T-cell (primary cell): ENCODE data around the gene DNM3. TPM values are rescaled to one million over a fixed set of nuclear protein-coding genes. Genes with fewer than 3 reads are reported as not detected.

Source experiments
- ATAC-seq, 4 experiments: fragments of 200-7000 bp in 3 of 4; fragments of 150-1000 bp in 1 of 4; cut with Tn5 transposase; replicated peaks in 1 of 4; 1 replicate in 3 of 4; 2 replicates in 1 of 4; pipeline ENCODE4 v1.10.0; 2021; ENCODE audit warnings: moderate library complexity in 3 of 4, mild to moderate bottlenecking in 2 of 4, moderate number of reproducible peaks in 1 of 4
- CTCF ChIA-PET, 2 donors: fragments of 300-600 bp; sonication (Branson Sonifier 250); formaldehyde crosslinking; loops; one replicate each; lab custom pipeline; 2022; ENCODE audit warnings: antibody characterized with exemption in 2 of 2; lab: Charles Lee
- POLR2A ChIA-PET, 2 donors: fragments of 300-600 bp; sonication (Branson Sonifier 250); formaldehyde crosslinking; loops; one replicate each; lab custom pipeline; 2022; ENCODE audit warnings: antibody characterized with exemption in 2 of 2; lab: Charles Lee
- DNase-seq, 35 experiments: peaks; one replicate each; pipeline versions ENCODE4 v3.0.0 to v3.0.0-alpha.2; 2013 to 2023
- H3K27ac ChIP-seq: one replicate; pipeline ENCODE4 v1.5.1; 2013; ENCODE audit warnings: low read length
- H3K27me3 ChIP-seq, 2 experiments: replicated peaks in 1 of 2; 1 replicate in 1 of 2; 2 replicates in 1 of 2; pipeline versions ENCODE4 v1.6.1 to v1.7.0; 2013; ENCODE audit warnings: low read length in 1 of 2, mixed read lengths in 1 of 2; ENCODE audit not compliant: control insufficient read depth in 2 of 2, insufficient read depth in 2 of 2; ENCODE audit errors: extremely low read depth in 1 of 2
- H3K36me3 ChIP-seq, 2 donors: 1 replicate in 1 of 2; 2 replicates in 1 of 2; pipeline versions ENCODE4 v1.6.1 to v1.7.0; 2013; ENCODE audit warnings: low read length in 1 of 2; ENCODE audit not compliant: control insufficient read depth in 2 of 2, insufficient read depth in 1 of 2; ENCODE audit errors: extremely low read depth in 1 of 2
- H3K4me1 ChIP-seq, 2 experiments: 1 replicate in 1 of 2; 2 replicates in 1 of 2; pipeline versions ENCODE4 v1.6.1 to v1.7.0; 2013; ENCODE audit warnings: low read length in 2 of 2, mixed read lengths in 1 of 2; ENCODE audit not compliant: insufficient read depth in 2 of 2, control insufficient read depth in 1 of 2; ENCODE audit errors: extremely low read depth in 1 of 2
- H3K4me3 ChIP-seq, 2 donors: 1 replicate in 1 of 2; 2 replicates in 1 of 2; pipeline versions ENCODE4 v1.5.1 to v1.7.0; 2013; ENCODE audit warnings: mild to moderate bottlenecking in 2 of 2, low read length in 1 of 2, moderate library complexity in 1 of 2; ENCODE audit not compliant: control insufficient read depth in 1 of 2; ENCODE audit errors: extremely low read depth in 1 of 2
- H3K9me3 ChIP-seq: 2 replicates; pipeline ENCODE4 v1.7.0; 2013
- H3K27ac Mint-ChIP-seq, 2 donors: one replicate each; pipeline ENCODE4 v1.8.0; 2020 to 2021; ENCODE audit warnings: mild to moderate bottlenecking in 2 of 2, mixed read lengths in 2 of 2
- H3K27me3 Mint-ChIP-seq, 2 donors: one replicate each; pipeline ENCODE4 v1.8.0; 2021 to 2022; ENCODE audit warnings: mixed read lengths in 2 of 2
- H3K36me3 Mint-ChIP-seq: one replicate; pipeline ENCODE4 v1.8.0; 2021; ENCODE audit warnings: mixed read lengths
- H3K4me1 Mint-ChIP-seq, 3 donors: one replicate each; pipeline ENCODE4 v1.8.0; 2020 to 2022; ENCODE audit warnings: mixed read lengths in 3 of 3, mild to moderate bottlenecking in 1 of 3
- H3K4me3 Mint-ChIP-seq, 3 donors: one replicate each; pipeline ENCODE4 v1.8.0; 2020 to 2022; ENCODE audit warnings: mild to moderate bottlenecking in 3 of 3, mixed read lengths in 3 of 3, moderate library complexity in 3 of 3
- H3K9me3 Mint-ChIP-seq, 3 donors: one replicate each; pipeline ENCODE4 v1.8.0; 2020 to 2022; ENCODE audit warnings: mixed read lengths in 3 of 3
- WGBS: methylation state at CpG from one replicate; pipeline ENCODE4 v1.1.5; 2013; ENCODE audit warnings: missing lambda C conversion rate; ENCODE audit not compliant: insufficient coverage; 5-methylcytosine and 5-hydroxymethylcytosine counted together
- total RNA-seq, 35 experiments: library from RNA in 6 of 35; stranded (reverse) in 6 of 35; fragments of 120-200 nt in 1 of 35; gene quantifications; one replicate each; pipeline versions ENCODE4 v1.2.1 to v1.2.4 and lab custom pipeline; 2013 to 2026

Gene DNM3
- total RNA-seq, 5 donors from 2014 or later (not counting 1 experiment from before 2014, with no cell fraction given): 2.0 to 2.8 (median 2.4) TPM

DNA sequence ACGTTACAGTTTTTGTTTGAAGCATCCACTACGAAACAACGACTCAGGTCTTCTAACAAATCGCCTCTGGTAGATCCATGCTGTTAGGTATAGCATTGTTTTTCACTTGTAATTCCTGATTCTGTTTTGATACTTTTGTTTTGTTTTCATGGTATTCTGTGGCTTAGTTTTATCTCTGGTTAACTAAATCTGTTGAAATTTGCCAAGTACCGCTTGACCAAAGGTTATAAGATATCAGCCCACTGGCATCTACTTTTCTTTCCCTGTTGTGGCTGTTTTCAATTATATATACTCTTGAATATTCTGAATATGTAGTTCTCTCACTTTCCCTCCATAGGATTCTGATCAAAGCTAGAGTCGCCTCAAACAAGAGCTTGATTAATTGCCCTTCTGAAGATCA, 304.4 kb downstream of the DNM3 start:
- no peaks in the 10 kb centered on the region for H3K36me3 Mint-ChIP-seq
- ChIA-PET CTCF (interaction anchor here in 1 of 2 donors (0.6 kb wide), 1 partner anchor 20 kb away, joined by 10 read pairs; no protein-coding TSS in a partner anchor), POLR2A (interaction anchor here in 1 of 2 donors (0.5 kb wide), 2 partner anchors 18 to 249 kb away, joined by 5 read pairs; no protein-coding TSS in a partner anchor)
- 86% methylated on average over 4 of the region's 6 CpGs for WGBS
- no peak overlapping the region for H3K27ac ChIP-seq
- no peaks in the 10 kb centered on the region for H3K9me3 ChIP-seq
- DNase-seq (no peak), ATAC-seq (no peak)
- no peaks in the 10 kb centered on the region for H3K36me3 ChIP-seq
- no peaks in the 10 kb centered on the region for H3K4me1 ChIP-seq
- H3K4me3 ChIP-seq: no peak overlapping the region
- no peaks in the 10 kb centered on the region for H3K27me3 Mint-ChIP-seq
- H3K9me3 Mint-ChIP-seq: no peaks in the 10 kb centered on the region
- H3K27me3 ChIP-seq: no peaks in the 10 kb centered on the region
- peaks cover 0 to 4% (median 0%) of the 10 kb centered on the region in 3 donors for H3K4me1 Mint-ChIP-seq
- no peak overlapping the region for H3K4me3 Mint-ChIP-seq
- H3K27ac Mint-ChIP-seq: no peak overlapping the region

DNA sequence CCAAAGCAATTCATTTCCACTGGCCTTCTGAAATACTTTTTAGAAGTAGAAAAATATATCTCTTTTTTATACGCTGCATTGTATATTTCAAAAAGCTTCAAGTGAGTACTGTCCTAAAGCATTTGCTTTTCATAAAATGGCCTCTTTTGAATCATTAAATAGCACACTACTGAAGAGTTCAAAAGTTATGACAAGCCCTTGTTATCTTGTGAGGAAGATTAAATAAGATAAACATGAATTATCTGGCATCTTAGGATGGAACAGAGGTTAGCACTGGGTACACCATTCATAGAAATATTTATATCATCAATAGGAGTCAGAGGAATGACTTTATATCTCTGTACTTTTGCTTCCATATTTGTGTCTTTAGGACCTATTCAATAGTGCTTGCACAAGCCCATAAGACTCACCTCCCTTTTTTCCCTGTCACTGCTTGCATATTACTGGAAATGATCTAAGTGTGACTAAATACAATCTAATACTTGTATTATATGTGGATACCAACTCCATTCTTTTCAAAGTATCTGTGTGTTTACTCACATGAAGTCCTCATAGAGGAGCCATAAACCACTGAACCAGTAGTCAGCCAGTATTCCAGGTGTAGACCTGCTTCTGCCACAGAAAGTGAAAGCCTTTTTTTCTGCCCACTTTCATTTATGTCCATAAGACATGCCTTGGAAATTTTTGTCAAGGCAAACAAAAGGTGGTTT, 305.0 kb downstream of the DNM3 start:
- Mint-ChIP-seq H3K27ac (no peak overlapping the region), H3K27me3 (no peaks in the 10 kb centered on the region), H3K4me1 (peaks cover 0 to 4% (median 0%) of the 10 kb centered on the region in 3 donors), H3K4me3 (no peak overlapping the region), H3K9me3 (no peaks in the 10 kb centered on the region), H3K36me3 (no peaks in the 10 kb centered on the region)
- no peak overlapping the region for H3K27ac ChIP-seq
- H3K36me3 ChIP-seq: no peaks in the 10 kb centered on the region
- H3K9me3 ChIP-seq: no peaks in the 10 kb centered on the region
- ATAC-seq (no peak), DNase-seq (no peak)
- ChIA-PET CTCF (no interaction called here), POLR2A (interaction anchor here in 1 of 2 donors (0.5 kb wide), 2 partner anchors 18 to 248 kb away, joined by 5 read pairs; no protein-coding TSS in a partner anchor)
- H3K27me3 ChIP-seq: no peaks in the 10 kb centered on the region
- no CpG with 5 or more reads among the region's 1 CpG for WGBS
- no peaks in the 10 kb centered on the region for H3K4me1 ChIP-seq
- H3K4me3 ChIP-seq: no peak overlapping the region

- Mint-ChIP-seq H3K4me1 (peaks cover 0 to 4% (median 0%) of the 10 kb centered on the region in 3 donors), H3K4me3 (no peak overlapping the region), H3K36me3 (no peaks in the 10 kb centered on the region), H3K9me3 (no peaks in the 10 kb centered on the region), H3K27ac (no peak overlapping the region), H3K27me3 (no peaks in the 10 kb centered on the region)
- Histone ChIP-seq H3K4me1 (no peaks in the 10 kb centered on the region), H3K4me3 (no peak overlapping the region), H3K36me3 (no peaks in the 10 kb centered on the region), H3K27ac (no peak overlapping the region), H3K9me3 (no peaks in the 10 kb centered on the region), H3K27me3 (no peaks in the 10 kb centered on the region)
- WGBS: no CpG with 5 or more reads among the region's 1 CpG
- no peak for ATAC-seq
- ChIA-PET POLR2A (no interaction called here), CTCF (no interaction called here)
- DNase-seq: no peak
Measured at GRCh38 chr1:172147541-172147940, 306.2 kb downstream of the DNM3 start.

DNA sequence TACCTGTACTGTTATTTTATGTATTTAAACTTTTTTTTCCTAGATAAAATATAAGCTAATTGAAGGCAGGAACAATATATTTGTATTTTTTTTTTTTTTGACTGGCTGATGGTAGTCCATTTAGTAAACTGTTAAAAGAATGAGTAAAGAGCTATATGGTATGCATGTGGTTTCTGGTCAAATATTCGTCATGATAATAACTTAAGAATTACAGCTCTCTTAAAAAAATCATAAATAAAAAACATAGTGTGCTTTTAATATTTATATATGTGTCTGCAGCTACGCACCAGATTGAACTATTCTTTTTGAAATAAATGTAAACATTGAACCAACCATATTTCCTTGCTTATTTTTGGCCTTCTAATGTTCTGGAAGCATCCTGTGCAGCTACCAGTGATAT, 306.9 kb downstream of the DNM3 start:
- no peak overlapping the region for H3K4me3 Mint-ChIP-seq
- H3K36me3 Mint-ChIP-seq: no peaks in the 10 kb centered on the region
- ChIA-PET CTCF (interaction anchor here in 1 of 2 donors (0.5 kb wide), 1 partner anchor 632 kb away, joined by 3 read pairs; no protein-coding TSS in a partner anchor), POLR2A (interaction anchor here in 1 of 2 donors (0.6 kb wide), 1 partner anchor 64 kb away, joined by 6 read pairs; no protein-coding TSS in a partner anchor)
- no peaks in the 10 kb centered on the region for H3K36me3 ChIP-seq
- H3K27ac ChIP-seq: no peak overlapping the region
- no CpG with 5 or more reads among the region's 2 CpGs for WGBS
- ATAC-seq (no peak), DNase-seq (no peak)
- H3K4me1 ChIP-seq: no peaks in the 10 kb centered on the region
- H3K27me3 Mint-ChIP-seq: no peaks in the 10 kb centered on the region
- H3K4me3 ChIP-seq: no peak overlapping the region
- H3K27ac Mint-ChIP-seq: no peak overlapping the region
- no peaks in the 10 kb centered on the region for H3K9me3 Mint-ChIP-seq
- H3K27me3 ChIP-seq: no peaks in the 10 kb centered on the region
- H3K9me3 ChIP-seq: no peaks in the 10 kb centered on the region
- H3K4me1 Mint-ChIP-seq: peaks cover 0 to 4% (median 0%) of the 10 kb centered on the region in 3 donors

DNA sequence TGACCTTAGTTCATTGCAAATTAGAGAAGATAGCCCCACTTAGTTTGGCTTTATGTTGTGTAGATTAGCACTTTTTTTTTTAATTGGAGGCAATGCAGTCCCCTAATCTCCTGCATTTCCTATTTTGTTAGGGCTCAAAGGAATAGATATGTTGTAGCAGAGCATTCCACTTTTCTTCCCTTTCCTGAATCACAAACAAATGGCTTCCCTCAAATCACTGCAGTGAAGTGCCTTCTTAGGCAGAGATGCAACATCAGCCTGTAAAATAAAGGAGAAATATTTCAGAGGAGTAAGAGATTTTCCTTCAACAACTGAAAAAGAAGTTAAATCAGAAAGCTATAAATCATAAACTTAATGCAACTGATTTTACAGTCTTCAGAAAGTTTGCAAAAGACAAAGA, 307.4 kb downstream of the DNM3 start:
- Histone ChIP-seq H3K27me3 (no peaks in the 10 kb centered on the region), H3K4me1 (no peaks in the 10 kb centered on the region), H3K9me3 (no peaks in the 10 kb centered on the region), H3K36me3 (no peaks in the 10 kb centered on the region), H3K27ac (no peak overlapping the region), H3K4me3 (no peak overlapping the region)
- H3K4me3 Mint-ChIP-seq: no peak overlapping the region
- no peak overlapping the region for H3K27ac Mint-ChIP-seq
- POLR2A ChIA-PET: interaction anchor here in 1 of 2 donors (0.6 kb wide), 1 partner anchor 64 kb away, joined by 6 read pairs; no protein-coding TSS in a partner anchor
- CTCF ChIA-PET: interaction anchor here in 1 of 2 donors (0.5 kb wide), 1 partner anchor 632 kb away, joined by 3 read pairs; no protein-coding TSS in a partner anchor
- no peaks in the 10 kb centered on the region for H3K36me3 Mint-ChIP-seq
- H3K4me1 Mint-ChIP-seq: peaks cover 0 to 6% (median 0%) of the 10 kb centered on the region in 3 donors
- no peaks in the 10 kb centered on the region for H3K9me3 Mint-ChIP-seq
- ATAC-seq (no peak), DNase-seq (no peak)
- no peaks in the 10 kb centered on the region for H3K27me3 Mint-ChIP-seq

GRCh38 chr1:172149346-172149745, 308.0 kb downstream of the DNM3 start:
- Histone ChIP-seq H3K4me1 (no peaks in the 10 kb centered on the region), H3K36me3 (no peaks in the 10 kb centered on the region), H3K9me3 (no peaks in the 10 kb centered on the region), H3K27me3 (no peaks in the 10 kb centered on the region), H3K4me3 (no peak overlapping the region), H3K27ac (no peak overlapping the region)
- ATAC-seq (no peak), DNase-seq (no peak)
- Mint-ChIP-seq H3K36me3 (no peaks in the 10 kb centered on the region), H3K27ac (no peak overlapping the region), H3K27me3 (no peaks in the 10 kb centered on the region), H3K4me1 (peaks cover 1 to 8% (median 2%) of the 10 kb centered on the region in 3 donors), H3K4me3 (no peak overlapping the region), H3K9me3 (no peaks in the 10 kb centered on the region)
- CTCF ChIA-PET: no interaction called here
- POLR2A ChIA-PET: no interaction called here
- WGBS: 80% methylated on average over 1 of the region's 2 CpGs
